B cell (primary cell): Measurements from ENCODE around the gene THSD4. TPM values are rescaled to one million over a fixed set of nuclear protein-coding genes. Genes with fewer than 3 reads are reported as not detected.

Experiments
- ATAC-seq: fragments of 200-7000 bp; cut with Tn5 transposase; one replicate; pipeline ENCODE4 v1.10.0; 2021; ENCODE audit warnings: low read depth, mild to moderate bottlenecking, moderate number of reproducible peaks, moderate library complexity
- CTCF ChIA-PET: fragments of 350-600 bp; sonication (Branson Sonifier 250); formaldehyde crosslinking; loops from one replicate; lab custom pipeline; 2021; ENCODE audit warnings: antibody characterized with exemption, inconsistent platforms; lab: Charles Lee
- POLR2A ChIA-PET: fragments of 350-600 bp; sonication (Branson Sonifier 250); formaldehyde crosslinking; loops from one replicate; lab custom pipeline; 2021; ENCODE audit warnings: antibody characterized with exemption; lab: Charles Lee
- DNase-seq: peaks from one replicate; pipeline ENCODE4 v3.0.0; 2013
- H2AFZ ChIP-seq: 2 replicates; pipeline ENCODE4 v1.6.1; 2012; ENCODE audit warnings: mild to moderate bottlenecking, low read depth, low read length; ENCODE audit not compliant: insufficient read depth, poor library complexity, severe bottlenecking
- H3K27ac ChIP-seq, 2 donors: 1 replicate in 1 of 2; 2 replicates in 1 of 2; pipeline ENCODE4 v1.5.1; 2012 to 2013; ENCODE audit warnings: low read length in 2 of 2, mild to moderate bottlenecking in 2 of 2, moderate library complexity in 1 of 2
- H3K27me3 ChIP-seq, 4 experiments: fragments of 200-600 bp in 1 of 4; sonication (generic) in 1 of 4; replicated peaks in 1 of 4; 1 replicate in 2 of 4; 2 replicates in 2 of 4; pipeline versions ENCODE4 v1.6.1 to v1.7.0; 2013 to 2016; ENCODE audit warnings: low read length in 3 of 4, mild to moderate bottlenecking in 2 of 4, mixed read lengths in 1 of 4, moderate library complexity in 1 of 4; ENCODE audit not compliant: insufficient read depth in 4 of 4, control insufficient read depth in 3 of 4; ENCODE audit errors: control extremely low read depth in 1 of 4
- H3K36me3 ChIP-seq, 2 experiments: replicated peaks in 1 of 2; 1 replicate in 1 of 2; 2 replicates in 1 of 2; pipeline versions ENCODE4 v1.6.1 to v1.7.1; 2013; ENCODE audit warnings: low read length in 1 of 2; ENCODE audit not compliant: insufficient read depth in 2 of 2, control insufficient read depth in 1 of 2; ENCODE audit errors: control extremely low read depth in 1 of 2, extremely low read depth in 1 of 2
- H3K4me1 ChIP-seq, 2 donors: fragments of 200-600 bp in 1 of 2; sonication (generic) in 1 of 2; 1 replicate in 1 of 2; 2 replicates in 1 of 2; pipeline versions ENCODE4 v1.5.1 to v1.6.1; 2013 to 2017; ENCODE audit warnings: low read length in 2 of 2; ENCODE audit not compliant: control insufficient read depth in 2 of 2, insufficient read depth in 2 of 2
- H3K4me2 ChIP-seq: replicated peaks from 2 replicates; pipeline ENCODE3; 2012; ENCODE audit warnings: mild to moderate bottlenecking, low read depth, low read length; ENCODE audit not compliant: poor library complexity, severe bottlenecking
- H3K4me3 ChIP-seq, 5 experiments: fragments of 200-600 bp in 1 of 5; sonication (generic) in 1 of 5; 1 replicate in 3 of 5; 2 replicates in 2 of 5; pipeline versions ENCODE4 v1.5.1 to v1.7.0; 2011 to 2016; ENCODE audit warnings: low read length in 4 of 5, mild to moderate bottlenecking in 4 of 5, low read depth in 2 of 5, control low read depth in 1 of 5, moderate library complexity in 1 of 5; ENCODE audit not compliant: insufficient read depth in 1 of 5; ENCODE audit errors: control extremely low read depth in 1 of 5, extremely low read depth in 1 of 5
- H3K79me2 ChIP-seq: fragments of 200-600 bp; sonication (generic); one replicate; pipeline ENCODE4 v1.6.0; 2016; ENCODE audit warnings: low read length; ENCODE audit not compliant: control insufficient read depth, insufficient read depth
- H3K9ac ChIP-seq: fragments of 200-600 bp; sonication (generic); 2 replicates; pipeline ENCODE4 v1.6.1; 2017; ENCODE audit warnings: mild to moderate bottlenecking, low read length, moderate library complexity
- H3K9me3 ChIP-seq, 3 donors: one replicate each; pipeline versions ENCODE4 v1.6.1 to v1.7.1; 2013; ENCODE audit warnings: low read length in 2 of 3; ENCODE audit not compliant: control insufficient read depth in 2 of 3, insufficient read depth in 1 of 3; ENCODE audit errors: control extremely low read depth in 1 of 3
- H4K20me1 ChIP-seq: 2 replicates; pipeline ENCODE4 v1.6.0; 2012; ENCODE audit warnings: mild to moderate bottlenecking, low read length; ENCODE audit not compliant: insufficient read depth, control insufficient read depth, poor library complexity, severe bottlenecking
- H3K27ac Mint-ChIP-seq: one replicate; pipeline ENCODE4 v1.8.0; 2021; ENCODE audit warnings: mixed read lengths
- H3K27me3 Mint-ChIP-seq: one replicate; pipeline ENCODE4 v1.8.0; 2021; ENCODE audit warnings: mixed read lengths
- H3K4me1 Mint-ChIP-seq: one replicate; pipeline ENCODE4 v1.8.0; 2021; ENCODE audit warnings: mixed read lengths
- H3K4me3 Mint-ChIP-seq: one replicate; pipeline ENCODE4 v1.8.0; 2021; ENCODE audit warnings: mixed read lengths
- H3K9me3 Mint-ChIP-seq: one replicate; pipeline ENCODE4 v1.8.0; 2022; ENCODE audit warnings: mixed read lengths; ENCODE audit not compliant: insufficient read depth
- CTCF ChIP-seq: fragments of 200-600 bp; IDR thresholded peaks from one replicate; pipeline ENCODE4 v1.8.0; 2022; ENCODE audit warnings: antibody characterized with exemption, mild to moderate bottlenecking
- EZH2 ChIP-seq: IDR thresholded peaks from 2 replicates; pipeline ENCODE4 v1.6.1; 2012; ENCODE audit warnings: borderline replicate concordance, low read depth, mild to moderate bottlenecking, moderate library complexity, low read length; ENCODE audit not compliant: insufficient read depth, poor library complexity, severe bottlenecking
- WGBS: methylation state at CpG from one replicate; pipeline ENCODE4 v1.1.5; 2013; ENCODE audit warnings: missing lambda C conversion rate; ENCODE audit not compliant: insufficient coverage; 5-methylcytosine and 5-hydroxymethylcytosine counted together
- intact Hi-C: fragments of 100-400 bp; cut with micrococcal nuclease; formaldehyde crosslinking; loops from one replicate; pipeline ENCODE4 v1.10.0; 2022
- polyA plus RNA-seq: library from polyadenylated mRNA; depleted of rRNA; stranded (reverse); fragments of >200 nt; gene quantifications from 2 replicates; pipeline ENCODE4 v1.2.3, GENCODE V29; 2012
- total RNA-seq, 2 donors: library from RNA; stranded (reverse); fragments of 120-200 nt in 1 of 2; gene quantifications; 1 replicate in 1 of 2; 2 replicates in 1 of 2; pipeline versions ENCODE4 v1.2.3 to v1.2.4, GENCODE V29; 2013 to 2022

Gene THSD4
- total and polyA plus RNA-seq, 2 donors (not counting 1 experiment from before 2014, with no cell fraction given) = not detected

GRCh38 chr15:71409541-71409940 lies 294.3 kb downstream of the THSD4 start:
- H3K4me3 Mint-ChIP-seq = no peak overlapping the region
- intact Hi-C loops = no loop called here
- 0% methylated on average over 1 of the region's 1 CpG for WGBS
- ChIA-PET CTCF (no interaction called here), POLR2A (no interaction called here)
- Histone ChIP-seq H3K9ac (no peak overlapping the region), H3K79me2 (no peaks in the 10 kb centered on the region), H2AFZ (no peak overlapping the region), H3K4me3 (no peak overlapping the region), H4K20me1 (no peaks in the 10 kb centered on the region), H3K36me3 (no peaks in the 10 kb centered on the region), H3K27me3 (peaks cover 0 to 9% (median 0%) of the 10 kb centered on the region in 4 experiments), H3K4me1 (no peaks in the 10 kb centered on the region), H3K27ac (no peak overlapping the region), H3K4me2 (no peak overlapping the region), H3K9me3 (no peaks in the 10 kb centered on the region)
- H3K4me1 Mint-ChIP-seq = no peaks in the 10 kb centered on the region
- no peaks in the 10 kb centered on the region for H3K9me3 Mint-ChIP-seq
- no peak overlapping the region for H3K27ac Mint-ChIP-seq
- TF ChIP-seq CTCF = no peak
- no peak for TF ChIP-seq EZH2
- peaks cover 24% of the 10 kb centered on the region for H3K27me3 Mint-ChIP-seq
- ATAC-seq = no peak
- DNase-seq = no peak

- H3K4me3 ChIP-seq = no peak overlapping the region
- POLR2A ChIA-PET = no interaction called here
- Mint-ChIP-seq H3K9me3 (no peaks in the 10 kb centered on the region), H3K27ac (no peak overlapping the region), H3K4me1 (no peaks in the 10 kb centered on the region), H3K4me3 (no peak overlapping the region), H3K27me3 (peaks cover 24% of the 10 kb centered on the region)
- WGBS = 84% methylated on average over 3 of the region's 6 CpGs
- H3K9ac ChIP-seq = no peak overlapping the region
- H3K4me1 ChIP-seq = no peaks in the 10 kb centered on the region
- CTCF ChIA-PET = no interaction called here
- no peaks in the 10 kb centered on the region for H3K79me2 ChIP-seq
- H4K20me1 ChIP-seq = no peaks in the 10 kb centered on the region
- intact Hi-C loops = no loop called here
- no peak overlapping the region for H2AFZ ChIP-seq
- H3K27me3 ChIP-seq = peaks cover 0 to 9% (median 0%) of the 10 kb centered on the region in 4 experiments
- H3K4me2 ChIP-seq = no peak overlapping the region
- TF ChIP-seq EZH2 (no peak), CTCF (no peak)
- DNase-seq = no peak
- H3K36me3 ChIP-seq = no peaks in the 10 kb centered on the region
- H3K27ac ChIP-seq = no peak overlapping the region
- no peak for ATAC-seq
- no peaks in the 10 kb centered on the region for H3K9me3 ChIP-seq
Observed at GRCh38 chr15:71410347-71410746, 295.1 kb downstream of the THSD4 start.
